ENCODE measurements around the gene EZH1.

The EZH1 gene

GRCh38 chr17:42704837-42705494 is 39.9 kb downstream of the EZH1 start:
- no peak overlapping the region for H3K4me3 ChIP-seq (ENCODE audit: severe bottlenecking)
- ATAC-seq (ENCODE audit: low read depth): no peak

DNA sequence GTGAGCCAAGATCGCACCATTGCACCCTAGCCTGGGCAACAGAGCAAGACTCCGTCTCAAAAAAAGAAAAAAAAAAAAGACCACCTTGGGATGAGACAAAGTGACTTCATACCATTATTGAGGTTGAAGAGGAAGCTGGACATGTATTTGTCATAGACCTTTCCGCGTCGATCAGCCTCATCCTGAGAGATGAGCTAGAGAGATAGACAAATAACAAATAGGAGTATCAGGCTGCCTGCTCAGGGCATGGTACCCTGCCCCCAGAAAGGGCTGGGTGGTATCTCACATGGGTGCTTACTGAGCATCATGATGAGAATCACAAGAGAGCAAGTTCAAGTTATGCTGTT is 40.4 kb downstream of the EZH1 start:
- ATAC-seq (ENCODE audit: low read depth) (no peak), DNase-seq (ENCODE audit: low spot score) (no peak)
- no peaks in the 10 kb centered on the region for H3K4me1 ChIP-seq (ENCODE audit: insufficient read depth, poor library complexity, severe bottlenecking)
- H3K36me3 ChIP-seq (ENCODE audit: low read depth): peaks cover 63% of the 10 kb centered on the region
- H3K4me3 ChIP-seq (ENCODE audit: severe bottlenecking): no peak overlapping the region
- TF ChIP-seq CTCF (IDR thresholded peaks at IDR 0.05; ENCODE audit: poor library complexity, severe bottlenecking): no peak
- H3K9me3 ChIP-seq (ENCODE audit: severe bottlenecking): no peaks in the 10 kb centered on the region
- H3K27me3 ChIP-seq (ENCODE audit: insufficient read depth, poor library complexity, severe bottlenecking): no peaks in the 10 kb centered on the region
- no peak overlapping the region for H3K27ac ChIP-seq (ENCODE audit: poor library complexity, severe bottlenecking)

More at GRCh38 chr17:42704837-42705494, 39.9 kb downstream of the EZH1 start:
- H3K9me3 ChIP-seq (ENCODE audit: severe bottlenecking): no peaks in the 10 kb centered on the region
- H3K4me1 ChIP-seq (ENCODE audit: insufficient read depth, poor library complexity, severe bottlenecking): no peaks in the 10 kb centered on the region
- TF ChIP-seq CTCF (IDR thresholded peaks at IDR 0.05; ENCODE audit: poor library complexity, severe bottlenecking): no peak
- no peaks in the 10 kb centered on the region for H3K27me3 ChIP-seq (ENCODE audit: insufficient read depth, poor library complexity, severe bottlenecking)
- no peak for DNase-seq (ENCODE audit: low spot score)
- H3K27ac ChIP-seq (ENCODE audit: poor library complexity, severe bottlenecking): no peak overlapping the region
- peaks cover 61% of the 10 kb centered on the region for H3K36me3 ChIP-seq (ENCODE audit: low read depth)

DNA sequence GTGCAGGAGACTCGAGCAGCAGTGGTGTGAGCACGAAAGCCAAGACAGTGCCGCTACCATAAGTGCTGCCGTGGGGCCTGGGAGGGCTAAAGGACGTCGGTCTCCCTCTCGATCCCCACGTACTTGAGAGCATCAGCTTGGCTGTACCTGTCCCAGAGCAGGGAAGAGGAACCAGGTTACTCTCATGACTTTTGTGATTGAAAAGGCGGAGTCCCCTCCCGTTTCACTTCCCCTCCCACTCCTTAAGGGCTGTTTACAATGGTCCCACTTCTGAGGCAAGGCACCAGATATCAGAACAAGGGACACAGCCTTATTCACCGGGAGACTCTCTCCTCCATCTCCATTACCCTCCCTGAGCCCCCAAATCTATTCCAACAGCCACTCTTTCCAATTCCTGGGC is 42.4 kb downstream of the EZH1 start:
- no peaks in the 10 kb centered on the region for H3K27me3 ChIP-seq (ENCODE audit: insufficient read depth, poor library complexity, severe bottlenecking)
- H3K4me3 ChIP-seq (ENCODE audit: severe bottlenecking): no peak overlapping the region
- no peak overlapping the region for H3K27ac ChIP-seq (ENCODE audit: poor library complexity, severe bottlenecking)
- DNase-seq (ENCODE audit: low spot score): no peak
- no peaks in the 10 kb centered on the region for H3K4me1 ChIP-seq (ENCODE audit: insufficient read depth, poor library complexity, severe bottlenecking)
- H3K9me3 ChIP-seq (ENCODE audit: severe bottlenecking): no peaks in the 10 kb centered on the region
- no peak for TF ChIP-seq CTCF (IDR thresholded peaks at IDR 0.05; ENCODE audit: poor library complexity, severe bottlenecking)
- ATAC-seq (ENCODE audit: low read depth): no peak
- peaks cover 44% of the 10 kb centered on the region for H3K36me3 ChIP-seq (ENCODE audit: low read depth)

DNA sequence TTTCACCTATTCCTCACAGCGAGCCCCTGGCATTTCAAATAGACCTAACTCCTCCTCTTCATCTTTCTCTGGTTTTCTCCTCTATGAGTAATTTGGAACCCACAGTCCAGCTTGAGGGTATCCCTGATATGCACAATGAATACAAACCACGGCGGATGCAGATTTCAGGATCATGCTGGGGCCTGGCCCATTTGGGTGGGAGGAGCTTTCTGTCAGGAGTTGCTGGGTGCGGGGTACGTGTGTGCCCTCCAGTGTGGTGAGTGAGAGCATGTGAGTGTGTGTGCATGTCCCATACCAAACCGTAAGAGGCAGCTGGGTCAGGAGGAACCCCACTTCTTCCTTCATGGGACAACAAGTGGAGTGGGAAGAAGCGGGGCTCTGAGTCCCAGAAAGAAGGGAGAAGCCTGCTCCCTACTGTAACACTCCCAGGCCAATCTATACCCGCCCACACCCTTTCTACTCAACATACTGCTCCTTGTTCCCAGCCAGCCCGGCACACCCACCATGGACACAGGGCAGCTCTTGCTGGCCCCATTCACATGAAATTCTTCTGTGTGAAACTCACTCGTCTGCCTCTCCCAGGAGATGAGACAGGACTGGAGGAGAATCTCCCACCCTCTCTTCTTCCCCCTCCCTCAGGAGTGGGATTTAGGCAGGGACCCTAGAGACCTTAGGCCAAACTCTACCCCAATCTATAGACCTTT is 44.1 kb downstream of the EZH1 start:
- Histone ChIP-seq H3K36me3 (ENCODE audit: low read depth) (peaks cover 32% of the 10 kb centered on the region), H3K27ac (ENCODE audit: poor library complexity, severe bottlenecking) (no peak overlapping the region)
- TF ChIP-seq CTCF (IDR thresholded peaks at IDR 0.05; ENCODE audit: poor library complexity, severe bottlenecking): no peak

GRCh38 chr17:42699415-42699740 is 45.5 kb downstream of the EZH1 start:
- ATAC-seq (ENCODE audit: low read depth) (no peak), DNase-seq (ENCODE audit: low spot score) (no peak)
- no peak for TF ChIP-seq CTCF (IDR thresholded peaks at IDR 0.05; ENCODE audit: poor library complexity, severe bottlenecking)
- Histone ChIP-seq H3K4me1 (ENCODE audit: insufficient read depth, poor library complexity, severe bottlenecking) (no peaks in the 10 kb centered on the region), H3K27me3 (ENCODE audit: insufficient read depth, poor library complexity, severe bottlenecking) (no peaks in the 10 kb centered on the region), H3K27ac (ENCODE audit: poor library complexity, severe bottlenecking) (no peak overlapping the region), H3K9me3 (ENCODE audit: severe bottlenecking) (no peaks in the 10 kb centered on the region), H3K4me3 (ENCODE audit: severe bottlenecking) (no peak overlapping the region), H3K36me3 (ENCODE audit: low read depth) (peaks cover 18% of the 10 kb centered on the region)

More for the DNA sequence above, 44.1 kb downstream of the EZH1 start:
- ATAC-seq (ENCODE audit: low read depth) (no peak), DNase-seq (ENCODE audit: low spot score) (no peak)
- Histone ChIP-seq H3K4me3 (ENCODE audit: severe bottlenecking) (no peak overlapping the region), H3K27me3 (ENCODE audit: insufficient read depth, poor library complexity, severe bottlenecking) (no peaks in the 10 kb centered on the region), H3K9me3 (ENCODE audit: severe bottlenecking) (no peaks in the 10 kb centered on the region), H3K4me1 (ENCODE audit: insufficient read depth, poor library complexity, severe bottlenecking) (no peaks in the 10 kb centered on the region)

All from RWPE2 (cell line).